HG03575 (cell line): ENCODE data around the gene RUSC2.
"Not testable (repeated sequence)": the region's sequence is repeated elsewhere in the genome, so short reads cannot be mapped to it uniquely, and the experiment has no call there.

ENCODE experiments used
- ATAC-seq: cut with Tn5 transposase; IDR thresholded peaks from one replicate; pipeline ENCODE4 v1.9.1; 2021; ENCODE audit not compliant: unreplicated experiment, insufficient number of reproducible peaks, low FRiP score; ENCODE audit errors: extremely low read depth

RUSC2 gene

GRCh38 chr9:35488566-35489312 is 1.2 kb upstream of the RUSC2 start:
- no peak for ATAC-seq

- ATAC-seq, result no peak
Observed at GRCh38 chr9:35490155-35490909, 421 bp downstream of the RUSC2 start.

GRCh38 chr9:35490910-35491465 is 1.1 kb downstream of the RUSC2 start:
- ATAC-seq, result no peak

DNA sequence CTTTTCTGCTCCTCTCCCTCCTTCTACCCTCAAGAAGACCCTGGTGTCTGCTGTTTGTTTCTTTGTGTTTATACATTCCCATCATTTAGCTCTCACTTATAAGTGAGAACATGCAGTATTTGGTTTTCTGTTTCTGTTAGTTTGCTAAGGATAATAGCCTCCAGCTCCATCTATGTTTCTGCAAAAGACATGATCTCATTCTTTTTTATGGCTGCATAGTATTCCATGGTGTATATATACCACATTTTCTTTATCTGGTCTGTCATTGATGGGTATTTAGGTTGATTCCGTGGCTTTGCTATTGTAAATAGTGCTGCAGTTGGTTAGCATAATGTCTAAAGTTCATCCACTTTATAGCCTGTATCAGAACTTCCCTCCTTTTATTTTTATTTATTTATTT is 3.2 kb downstream of the RUSC2 start:
- not testable (repeated sequence) for ATAC-seq

DNA sequence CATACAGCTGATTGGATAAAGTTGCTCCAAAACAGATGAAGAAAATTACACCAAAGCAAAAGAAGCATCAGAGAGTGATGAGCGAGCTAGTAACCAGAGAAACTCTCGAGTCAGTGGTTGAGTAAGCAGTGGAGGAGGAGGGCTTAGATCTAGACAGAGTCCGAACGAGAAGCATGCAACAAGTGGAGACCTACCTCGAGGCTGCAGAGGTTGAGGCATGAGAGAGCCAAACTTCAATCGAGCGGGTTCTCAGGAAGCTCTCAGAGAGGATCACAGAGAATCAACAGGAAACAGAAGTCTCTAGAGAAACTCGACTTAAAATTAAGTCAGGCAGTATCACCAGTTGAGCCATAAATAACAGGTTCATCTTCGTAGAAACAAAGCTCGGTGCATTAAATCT is 6.1 kb downstream of the RUSC2 start:
- no peak for ATAC-seq

GRCh38 chr9:35498245-35498644 is 8.3 kb downstream of the RUSC2 start:
- not testable (repeated sequence) for ATAC-seq

DNA sequence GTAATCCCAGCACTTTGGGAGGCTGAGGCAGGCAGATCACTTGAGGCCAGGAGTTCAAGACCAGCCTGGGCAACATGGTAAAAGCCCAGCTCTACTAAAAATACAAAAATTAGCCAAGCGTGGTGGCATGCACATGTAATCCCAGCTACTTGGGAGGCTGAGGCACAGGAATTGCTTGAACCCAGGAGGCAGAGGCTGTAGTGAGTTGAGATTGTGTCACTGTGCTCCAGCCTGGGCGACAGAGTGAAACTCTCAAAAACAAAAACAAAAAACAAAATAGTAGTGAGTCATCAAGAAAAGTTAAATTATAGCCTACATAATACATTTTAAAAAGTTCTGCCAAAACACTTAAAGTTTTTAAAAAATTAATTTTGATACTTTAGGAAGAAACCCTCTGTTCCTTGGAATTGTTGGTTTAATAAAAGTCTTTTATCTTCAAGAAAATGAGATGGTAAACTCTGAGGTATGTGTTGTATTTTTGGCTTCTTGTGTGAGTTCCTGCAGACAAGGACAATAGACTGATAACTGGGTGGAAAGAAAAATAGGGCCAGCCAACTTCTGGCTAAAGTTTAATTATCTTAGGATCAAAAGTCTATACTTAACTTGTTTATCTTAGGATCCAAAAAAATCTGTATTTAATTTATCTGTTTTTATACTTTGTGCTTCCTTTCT is 9.3 kb downstream of the RUSC2 start:
- ATAC-seq, result no peak

- no peak for ATAC-seq
Observed at GRCh38 chr9:35499701-35500030, 9.8 kb downstream of the RUSC2 start.

- ATAC-seq, result no peak
Observed at GRCh38 chr9:35500130-35500748, 10.3 kb downstream of the RUSC2 start.

DNA sequence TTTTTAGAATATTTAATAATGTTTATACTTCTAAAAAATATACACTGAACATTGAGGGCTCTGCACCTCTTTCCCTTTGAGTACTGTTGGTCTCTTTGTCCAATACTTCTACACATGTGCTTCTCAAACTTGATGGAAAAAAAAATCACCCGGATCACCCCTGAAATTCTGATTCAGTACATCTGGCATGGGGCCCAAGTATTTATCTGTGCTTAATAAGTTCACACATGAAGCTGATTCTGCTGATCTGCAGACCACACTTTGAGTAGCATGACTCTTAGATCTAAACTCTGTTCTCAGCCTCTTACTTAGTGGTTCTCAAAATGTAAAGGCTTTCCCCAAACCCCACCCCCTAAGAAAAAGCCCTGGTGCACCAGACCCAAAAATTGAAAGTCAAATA is 12.0 kb downstream of the RUSC2 start:
- ATAC-seq, result no peak

DNA sequence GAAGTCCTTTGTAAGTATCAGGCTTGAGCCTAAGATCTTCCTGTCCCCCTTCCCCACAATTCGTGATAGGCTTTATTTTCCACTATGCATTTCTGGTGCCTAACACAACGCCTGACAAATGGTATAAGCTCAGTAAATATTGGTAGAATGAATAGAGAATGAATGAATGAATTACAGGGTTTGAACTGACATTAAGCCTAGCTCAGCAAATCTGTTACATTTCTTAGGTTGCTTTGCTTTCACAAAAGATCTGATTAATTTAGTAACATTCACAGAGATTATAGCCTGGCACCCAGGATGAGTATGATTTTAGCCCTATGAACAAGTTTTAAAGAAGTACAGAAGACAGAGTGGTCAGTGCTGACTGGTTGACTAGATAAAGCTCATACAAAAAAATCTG is 16.4 kb downstream of the RUSC2 start:
- no peak for ATAC-seq

DNA sequence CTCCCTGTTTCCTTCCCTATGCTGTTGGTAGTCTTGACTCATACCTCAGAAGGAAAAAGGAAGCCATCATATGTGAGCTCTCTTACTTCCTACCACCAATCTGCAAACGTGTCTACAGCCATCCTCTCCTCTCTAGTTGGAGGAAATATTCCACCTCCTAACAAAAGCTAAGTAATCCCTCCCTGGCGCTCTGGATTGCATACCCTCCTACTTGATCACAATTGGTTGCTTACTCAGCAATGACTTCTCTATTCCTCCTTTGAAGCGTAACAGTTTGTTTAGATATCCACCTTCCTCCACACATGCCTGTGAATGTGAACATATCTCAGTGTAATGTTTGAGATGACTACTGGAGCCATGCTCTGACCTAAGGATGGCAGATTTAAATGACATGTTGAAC is 18.2 kb downstream of the RUSC2 start:
- no peak for ATAC-seq

DNA sequence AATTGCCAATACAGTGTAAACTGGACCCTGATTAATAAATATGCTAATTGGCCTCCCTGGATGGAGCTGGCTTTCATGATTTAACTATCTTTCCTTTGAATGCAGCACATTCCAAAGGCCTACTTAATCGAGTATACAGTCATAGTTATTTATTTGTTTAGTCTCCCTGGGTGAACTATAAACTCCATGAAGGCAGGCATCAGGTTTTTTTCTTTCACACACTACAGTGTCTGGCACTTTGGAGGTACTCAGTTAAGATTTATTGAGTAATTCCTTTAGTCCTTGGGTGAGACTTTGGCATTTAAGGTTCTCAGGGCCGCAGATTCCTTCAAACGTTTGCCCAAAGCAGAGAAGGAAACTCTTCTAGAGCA is 20.5 kb downstream of the RUSC2 start:
- ATAC-seq, result no peak

DNA sequence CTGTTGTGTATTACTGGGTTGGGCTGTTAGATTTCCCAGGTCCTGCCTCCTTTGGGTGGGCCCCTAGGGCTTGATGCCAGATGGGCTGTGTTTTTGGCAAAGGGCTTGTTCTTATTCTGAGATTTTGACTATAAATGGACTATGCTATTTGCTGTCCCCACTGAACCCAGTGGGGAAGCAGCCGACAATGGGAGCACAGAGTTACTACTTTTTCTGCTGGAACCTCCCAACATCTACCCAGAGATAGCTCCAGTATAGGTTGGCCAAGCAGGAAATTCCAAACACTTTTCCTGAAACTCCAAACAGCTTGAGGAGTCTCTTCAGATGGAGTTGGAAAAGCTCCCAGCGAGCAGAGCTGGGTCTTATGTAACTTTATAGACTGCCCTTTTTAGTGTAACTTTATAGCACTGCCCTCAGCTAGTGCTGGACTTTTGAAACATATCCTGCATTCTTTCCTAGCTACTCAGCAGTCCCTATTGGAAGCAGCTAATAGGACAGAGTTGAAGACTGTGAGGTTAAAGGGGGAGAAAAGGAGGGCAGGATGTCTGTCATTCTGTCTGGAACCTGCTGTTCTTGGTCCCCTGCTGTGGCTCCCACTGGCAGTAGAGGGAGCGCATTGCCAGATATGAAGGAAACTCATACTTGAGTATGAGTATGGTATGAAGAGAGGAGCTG is 21.0 kb downstream of the RUSC2 start:
- ATAC-seq, result no peak

- ATAC-seq, result no peak
Observed at GRCh38 chr9:35511453-35511852, 21.5 kb downstream of the RUSC2 start.

GRCh38 chr9:35515766-35516165 is 25.9 kb downstream of the RUSC2 start:
- ATAC-seq, result no peak

DNA sequence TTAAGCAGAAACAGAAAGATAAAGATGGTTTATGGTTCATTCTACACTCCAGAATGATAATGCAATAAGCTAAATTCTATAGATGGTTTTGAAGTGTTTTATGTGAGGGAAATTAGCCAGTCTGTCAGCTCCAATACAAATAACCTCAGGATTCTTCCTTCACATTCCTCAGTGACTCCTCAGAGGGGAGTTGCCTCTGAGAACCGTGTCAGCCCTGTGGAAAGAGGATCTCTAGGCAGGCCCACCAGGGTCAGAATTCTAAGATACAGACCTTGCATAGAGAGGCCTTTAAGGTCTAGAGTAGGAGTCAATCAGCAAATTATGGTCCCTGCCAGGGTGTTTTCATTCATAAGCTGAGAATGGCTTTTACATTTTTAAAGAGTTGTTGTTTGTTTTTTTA is 26.6 kb downstream of the RUSC2 start:
- no peak for ATAC-seq

DNA sequence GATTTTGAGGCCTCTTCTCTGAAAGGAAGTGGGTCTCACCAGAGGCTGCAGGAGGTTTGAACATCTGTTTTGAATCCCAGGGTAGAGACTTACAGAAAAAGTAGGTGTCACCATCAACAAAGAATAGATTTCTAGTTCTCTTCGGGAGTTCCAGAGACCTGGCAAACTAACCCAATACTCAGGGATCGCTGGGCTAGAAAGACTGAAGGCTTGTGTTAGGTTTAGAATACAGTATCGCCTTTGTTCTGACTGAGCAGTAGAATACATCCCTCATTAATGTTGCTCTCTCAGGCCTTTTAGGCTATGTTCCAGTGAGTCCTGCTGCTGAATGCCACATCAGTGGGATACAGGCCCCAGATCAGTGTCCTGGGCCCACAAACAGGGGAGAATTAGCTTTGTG is 27.2 kb downstream of the RUSC2 start:
- no peak for ATAC-seq
